Activated B cell treated with CpG ODN at 0.5 μM for 24 hours (primary cell): ENCODE data around the gene MAN2C1. TPM values are rescaled to one million over a fixed set of nuclear protein-coding genes. Genes with fewer than 3 reads are reported as not detected.

Source experiments
- ATAC-seq: fragments of 200-7000 bp; cut with Tn5 transposase; one replicate; pipeline ENCODE4 v1.10.0; 2021; ENCODE audit warnings: low read depth, mild to moderate bottlenecking, moderate library complexity
- CTCF ChIA-PET: fragments of 350-600 bp; sonication (Branson Sonifier 250); formaldehyde crosslinking; loops from one replicate; lab custom pipeline; 2021; ENCODE audit warnings: antibody characterized with exemption; lab: Charles Lee
- POLR2A ChIA-PET: fragments of 350-600 bp; sonication (Branson Sonifier 250); formaldehyde crosslinking; loops from one replicate; lab custom pipeline; 2021; ENCODE audit warnings: antibody characterized with exemption; lab: Charles Lee
- DNase-seq: peaks from one replicate; pipeline ENCODE4 v3.0.0; 2022
- H3K27ac Mint-ChIP-seq: one replicate; pipeline ENCODE4 v1.8.0; 2020; ENCODE audit warnings: mixed read lengths
- H3K27me3 Mint-ChIP-seq: one replicate; pipeline ENCODE4 v1.8.0; 2021; ENCODE audit warnings: mixed read lengths
- H3K36me3 Mint-ChIP-seq: one replicate; pipeline ENCODE4 v1.8.0; 2021; ENCODE audit warnings: low read depth, mixed read lengths
- H3K4me1 Mint-ChIP-seq: one replicate; pipeline ENCODE4 v1.8.0; 2021; ENCODE audit warnings: mixed read lengths
- H3K4me3 Mint-ChIP-seq: one replicate; pipeline ENCODE4 v1.8.0; 2020; ENCODE audit warnings: mild to moderate bottlenecking, mixed read lengths
- H3K9me3 Mint-ChIP-seq: one replicate; pipeline ENCODE4 v1.8.0; 2020; ENCODE audit warnings: mixed read lengths
- CTCF ChIP-seq: fragments of 200-600 bp; IDR thresholded peaks from one replicate; pipeline ENCODE4 v1.8.0; 2022; ENCODE audit warnings: antibody characterized with exemption, mild to moderate bottlenecking
- intact Hi-C: fragments of 100-400 bp; cut with micrococcal nuclease; formaldehyde crosslinking; loops from one replicate; pipeline ENCODE4 v1.15.1; 2024
- total RNA-seq: library from RNA; stranded (reverse); gene quantifications from 2 replicates; pipeline ENCODE4 v1.2.3, GENCODE V29; 2022

Gene MAN2C1
- total RNA-seq, 1 donor from 2014 or later = 213 TPM

- POLR2A ChIA-PET = interaction anchor here (1.8 kb wide), 1 partner anchor 9 kb away, joined by 5 read pairs; the partner anchor contains the start of gene MAN2C1
- Mint-ChIP-seq H3K4me3 (no peak overlapping the region), H3K4me1 (no peaks in the 10 kb centered on the region), H3K9me3 (no peaks in the 10 kb centered on the region), H3K27ac (no peak overlapping the region), H3K36me3 (peaks cover 41% of the 10 kb centered on the region), H3K27me3 (no peaks in the 10 kb centered on the region)
- DNase-seq (no peak), ATAC-seq (no peak)
- TF ChIP-seq CTCF = no peak
- CTCF ChIA-PET = interaction anchor here (1.2 kb wide), 1 partner anchor 9 kb away, joined by 3 read pairs; the partner anchor contains the start of gene MAN2C1
- intact Hi-C loops = no loop called here
Observed at GRCh38 chr15:75359537-75360250, 8.7 kb downstream of the MAN2C1 start.

- H3K4me1 Mint-ChIP-seq = no peaks in the 10 kb centered on the region
- H3K27ac Mint-ChIP-seq = no peak overlapping the region
- H3K27me3 Mint-ChIP-seq = no peaks in the 10 kb centered on the region
- H3K4me3 Mint-ChIP-seq = no peak overlapping the region
- no peak for TF ChIP-seq CTCF
- intact Hi-C loops = no loop called here
- ATAC-seq (no peak), DNase-seq (no peak)
- CTCF ChIA-PET = interaction anchor here (1.2 kb wide), 1 partner anchor 9 kb away, joined by 3 read pairs; the partner anchor contains the start of gene MAN2C1
- H3K36me3 Mint-ChIP-seq = peaks cover 36% of the 10 kb centered on the region
- POLR2A ChIA-PET = interaction anchor here (1.8 kb wide), 1 partner anchor 9 kb away, joined by 5 read pairs; the partner anchor contains the start of gene MAN2C1
- H3K9me3 Mint-ChIP-seq = no peaks in the 10 kb centered on the region
Observed at GRCh38 chr15:75358771-75359536, 9.5 kb downstream of the MAN2C1 start.

- intact Hi-C loops = no loop called here
- ATAC-seq (no peak), DNase-seq (no peak)
- no peaks in the 10 kb centered on the region for H3K9me3 Mint-ChIP-seq
- no peaks in the 10 kb centered on the region for H3K27me3 Mint-ChIP-seq
- peaks cover 34% of the 10 kb centered on the region for H3K36me3 Mint-ChIP-seq
- POLR2A ChIA-PET = no interaction called here
- H3K4me3 Mint-ChIP-seq = no peak overlapping the region
- CTCF ChIA-PET = no interaction called here
- TF ChIP-seq CTCF = no peak
- H3K27ac Mint-ChIP-seq = no peak overlapping the region
- no peaks in the 10 kb centered on the region for H3K4me1 Mint-ChIP-seq
Observed at GRCh38 chr15:75357976-75358673, 10.3 kb downstream of the MAN2C1 start.

GRCh38 chr15:75356517-75356916 is 11.9 kb downstream of the MAN2C1 start:
- no peaks in the 10 kb centered on the region for H3K9me3 Mint-ChIP-seq
- H3K4me1 Mint-ChIP-seq = no peaks in the 10 kb centered on the region
- no peak for TF ChIP-seq CTCF
- CTCF ChIA-PET = no interaction called here
- intact Hi-C loops = no loop called here
- H3K27ac Mint-ChIP-seq = no peak overlapping the region
- no peak overlapping the region for H3K4me3 Mint-ChIP-seq
- H3K36me3 Mint-ChIP-seq = peaks cover 31% of the 10 kb centered on the region
- POLR2A ChIA-PET = no interaction called here
- no peaks in the 10 kb centered on the region for H3K27me3 Mint-ChIP-seq
- DNase-seq (no peak), ATAC-seq (no peak)

GRCh38 chr15:75356006-75356405 is 12.4 kb downstream of the MAN2C1 start:
- ATAC-seq (no peak), DNase-seq (no peak)
- Mint-ChIP-seq H3K27me3 (no peaks in the 10 kb centered on the region), H3K36me3 (peaks cover 28% of the 10 kb centered on the region), H3K9me3 (no peaks in the 10 kb centered on the region), H3K27ac (no peak overlapping the region), H3K4me3 (no peak overlapping the region), H3K4me1 (peaks cover 4% of the 10 kb centered on the region)
- ChIA-PET POLR2A (no interaction called here), CTCF (no interaction called here)
- TF ChIP-seq CTCF = no peak
- intact Hi-C loops = no loop called here
